GM23338 (cell line): ENCODE data around the gene KLHDC7B. TPM values are rescaled to one million over a fixed set of nuclear protein-coding genes. Genes with fewer than 3 reads are reported as not detected.

Experiments
- ATAC-seq: fragments of 200-7000 bp; cut with Tn5 transposase; 3 replicates; pipeline ENCODE4 v1.9.1; 2020
- DNase-seq: peaks from one replicate; pipeline ENCODE4 v3.0.0-alpha.2; 2015; ENCODE audit warnings: low spot score
- H2AFZ ChIP-seq: fragments of 200-600 bp; sonication (generic); 2 replicates; pipeline ENCODE4 v1.8.0; 2016; ENCODE audit warnings: antibody characterized with exemption, mild to moderate bottlenecking, moderate library complexity
- H3F3A ChIP-seq: fragments of 200-600 bp; sonication (generic); replicated peaks from 2 replicates; pipeline ENCODE4 v1.8.0; 2017; ENCODE audit warnings: antibody characterized with exemption, mixed run types, low read depth
- H3K27ac ChIP-seq: fragments of 200-600 bp; sonication (generic); 2 replicates; pipeline ENCODE4 v1.6.1; 2016; ENCODE audit warnings: low read depth
- H3K27me3 ChIP-seq: fragments of 200-600 bp; sonication (generic); 2 replicates; pipeline ENCODE4 v1.8.0; 2016; ENCODE audit warnings: mild to moderate bottlenecking, mixed run types, moderate library complexity; ENCODE audit not compliant: insufficient read depth
- H3K36me3 ChIP-seq: fragments of 200-600 bp; sonication (generic); 2 replicates; pipeline ENCODE4 v1.8.0; 2016; ENCODE audit warnings: mild to moderate bottlenecking; ENCODE audit not compliant: insufficient read depth
- H3K4me1 ChIP-seq: fragments of 200-600 bp; sonication (generic); 2 replicates; pipeline ENCODE4 v1.8.0; 2016; ENCODE audit warnings: mild to moderate bottlenecking, moderate library complexity; ENCODE audit not compliant: insufficient read depth
- H3K4me2 ChIP-seq: fragments of 200-600 bp; sonication (generic); 2 replicates; pipeline ENCODE4 v1.7.1; 2017; ENCODE audit warnings: mixed run types
- H3K4me3 ChIP-seq: fragments of 200-600 bp; sonication (generic); 2 replicates; pipeline ENCODE4 v1.6.1; 2016; ENCODE audit warnings: mixed run types
- H3K79me2 ChIP-seq: fragments of 200-600 bp; sonication (generic); replicated peaks from 2 replicates; pipeline ENCODE4 v1.8.0; 2017; ENCODE audit warnings: mild to moderate bottlenecking; ENCODE audit not compliant: insufficient read depth
- H3K9me2 ChIP-seq: fragments of 200-600 bp; sonication (generic); 2 replicates; pipeline ENCODE4 v1.8.0; 2017; ENCODE audit not compliant: insufficient read depth
- H4K20me1 ChIP-seq: fragments of 200-600 bp; sonication (generic); replicated peaks from 2 replicates; pipeline ENCODE4 v1.8.0; 2017; ENCODE audit warnings: mild to moderate bottlenecking; ENCODE audit not compliant: insufficient read depth
- H3K27ac Mint-ChIP-seq: 2 replicates; pipeline ENCODE4 v1.8.0; 2020; ENCODE audit warnings: inconsistent platforms, mild to moderate bottlenecking, moderate library complexity, mixed read lengths
- H3K27me3 Mint-ChIP-seq: 3 replicates; pipeline ENCODE4 v1.8.0; 2022; ENCODE audit warnings: low read depth, mild to moderate bottlenecking, moderate library complexity, mixed read lengths, inconsistent platforms; ENCODE audit not compliant: insufficient read depth, poor library complexity
- H3K36me3 Mint-ChIP-seq: 3 replicates; pipeline ENCODE4 v1.8.0; 2021; ENCODE audit warnings: low read depth, mild to moderate bottlenecking, inconsistent platforms, moderate library complexity, mixed read lengths
- H3K4me1 Mint-ChIP-seq: 3 replicates; pipeline ENCODE4 v1.8.0; 2020; ENCODE audit warnings: mild to moderate bottlenecking, inconsistent platforms, mixed read lengths
- H3K4me3 Mint-ChIP-seq: 3 replicates; pipeline ENCODE4 v1.8.0; 2021; ENCODE audit warnings: moderate library complexity, mild to moderate bottlenecking, inconsistent platforms, mixed read lengths
- H3K9me3 Mint-ChIP-seq: 3 replicates; pipeline ENCODE4 v1.8.0; 2020; ENCODE audit warnings: moderate library complexity, mild to moderate bottlenecking, inconsistent platforms, mixed read lengths
- EZH2 ChIP-seq: fragments of 200-600 bp; sonication (generic); IDR thresholded peaks from one replicate; pipeline ENCODE4 v1.8.0; 2017; ENCODE audit warnings: antibody characterized with exemption, mild to moderate bottlenecking, low read depth; ENCODE audit not compliant: unreplicated experiment
- EZH2phosphoT487 ChIP-seq: fragments of 200-600 bp; sonication (generic); IDR thresholded peaks from one replicate; pipeline ENCODE4 v1.8.1; 2018; ENCODE audit warnings: antibody characterized with exemption; ENCODE audit not compliant: unreplicated experiment
- NANOG ChIP-seq: IDR thresholded peaks from 2 replicates; pipeline ENCODE4 v1.6.1; 2016; ENCODE audit warnings: antibody characterized with exemption, borderline replicate concordance
- polyA plus RNA-seq: library from polyadenylated mRNA; unstranded; fragments of >200 nt; fragmentation: Nextera tagmentation; extraction: Ambion mirVana; gene quantifications from 2 replicates; pipeline ENCODE4 v1.2.1, GENCODE V29; 2016
- total RNA-seq: library from RNA; depleted of rRNA; stranded (reverse); fragments of >200 nt; shearing (Covaris generic); gene quantifications from 2 replicates; pipeline ENCODE4 v1.2.3, GENCODE V29; 2014
- TF ChIP-seq, protein P1 (sequence below): IDR thresholded peaks from one replicate; pipeline ENCODE4 v1.6.1; 2018; ENCODE audit warnings: antibody characterized with exemption; ENCODE audit not compliant: unreplicated experiment
- TF ChIP-seq, protein P2 (sequence below), 2 experiments: fragments of 200-600 bp in 1 of 2; sonication (generic) in 1 of 2; conservative IDR thresholded peaks; 2 replicates each; pipeline versions ENCODE4 v1.5.1 to v1.6.1; 2016 to 2017; ENCODE audit warnings: antibody characterized with exemption in 2 of 2, low read depth in 2 of 2, mild to moderate bottlenecking in 2 of 2, moderate library complexity in 1 of 2
- TF ChIP-seq, protein P3 (sequence below): IDR thresholded peaks from 2 replicates; pipeline ENCODE4 v1.6.1; 2016; ENCODE audit warnings: antibody characterized with exemption

KLHDC7B gene
- total and polyA plus RNA-seq, 2 experiments from 2014 or later = not detected

DNA sequence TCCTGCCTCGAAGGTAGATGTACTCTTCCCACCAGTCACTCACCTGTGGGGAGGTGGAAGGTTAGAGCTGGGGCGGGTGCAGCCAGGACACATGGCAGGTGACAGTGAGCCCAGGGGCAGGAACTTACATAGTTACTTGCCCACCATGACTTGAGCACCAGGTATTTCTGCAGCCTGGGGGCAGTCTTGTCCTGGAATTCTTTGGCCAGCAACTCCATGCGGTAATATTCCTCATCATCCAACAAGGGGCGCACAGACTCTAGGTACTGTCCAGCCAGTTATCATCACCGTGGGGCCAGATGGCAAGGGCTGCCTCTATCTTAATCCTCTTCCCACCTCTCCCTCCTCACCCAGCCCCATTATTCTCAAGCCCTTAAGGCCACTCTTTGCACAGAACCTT is 30.4 kb downstream of the KLHDC7B start:
- peak; percentile 78 for DNase-seq
- Mint-ChIP-seq H3K36me3 (peaks cover 23% of the 10 kb centered on the region), H3K4me1 (no peaks in the 10 kb centered on the region), H3K4me3 (no peak overlapping the region), H3K27me3 (peaks cover 7% of the 10 kb centered on the region), H3K9me3 (no peaks in the 10 kb centered on the region), H3K27ac (no peak overlapping the region)
- Histone ChIP-seq H3K4me2 (no peak overlapping the region), H3K4me1 (no peaks in the 10 kb centered on the region), H4K20me1 (peaks cover 2% of the 10 kb centered on the region; the same call in 1 of the 2 replicates), H3K79me2 (no peaks in the 10 kb centered on the region), H3K36me3 (no peaks in the 10 kb centered on the region), H3K27ac (no peak overlapping the region), H2AFZ (no peak overlapping the region), H3K4me3 (no peak overlapping the region), H3K27me3 (no peaks in the 10 kb centered on the region), H3F3A (no peaks in the 10 kb centered on the region; the same call in 1 of the 2 replicates), H3K9me2 (no peaks in the 10 kb centered on the region)
- TF ChIP-seq EZH2phosphoT487 (no peak), NANOG (no peak), EZH2 (no peak)
- TF ChIP-seq, protein P1, sequence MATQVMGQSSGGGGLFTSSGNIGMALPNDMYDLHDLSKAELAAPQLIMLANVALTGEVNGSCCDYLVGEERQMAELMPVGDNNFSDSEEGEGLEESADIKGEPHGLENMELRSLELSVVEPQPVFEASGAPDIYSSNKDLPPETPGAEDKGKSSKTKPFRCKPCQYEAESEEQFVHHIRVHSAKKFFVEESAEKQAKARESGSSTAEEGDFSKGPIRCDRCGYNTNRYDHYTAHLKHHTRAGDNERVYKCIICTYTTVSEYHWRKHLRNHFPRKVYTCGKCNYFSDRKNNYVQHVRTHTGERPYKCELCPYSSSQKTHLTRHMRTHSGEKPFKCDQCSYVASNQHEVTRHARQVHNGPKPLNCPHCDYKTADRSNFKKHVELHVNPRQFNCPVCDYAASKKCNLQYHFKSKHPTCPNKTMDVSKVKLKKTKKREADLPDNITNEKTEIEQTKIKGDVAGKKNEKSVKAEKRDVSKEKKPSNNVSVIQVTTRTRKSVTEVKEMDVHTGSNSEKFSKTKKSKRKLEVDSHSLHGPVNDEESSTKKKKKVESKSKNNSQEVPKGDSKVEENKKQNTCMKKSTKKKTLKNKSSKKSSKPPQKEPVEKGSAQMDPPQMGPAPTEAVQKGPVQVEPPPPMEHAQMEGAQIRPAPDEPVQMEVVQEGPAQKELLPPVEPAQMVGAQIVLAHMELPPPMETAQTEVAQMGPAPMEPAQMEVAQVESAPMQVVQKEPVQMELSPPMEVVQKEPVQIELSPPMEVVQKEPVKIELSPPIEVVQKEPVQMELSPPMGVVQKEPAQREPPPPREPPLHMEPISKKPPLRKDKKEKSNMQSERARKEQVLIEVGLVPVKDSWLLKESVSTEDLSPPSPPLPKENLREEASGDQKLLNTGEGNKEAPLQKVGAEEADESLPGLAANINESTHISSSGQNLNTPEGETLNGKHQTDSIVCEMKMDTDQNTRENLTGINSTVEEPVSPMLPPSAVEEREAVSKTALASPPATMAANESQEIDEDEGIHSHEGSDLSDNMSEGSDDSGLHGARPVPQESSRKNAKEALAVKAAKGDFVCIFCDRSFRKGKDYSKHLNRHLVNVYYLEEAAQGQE = no peak
- TF ChIP-seq, protein P2, sequence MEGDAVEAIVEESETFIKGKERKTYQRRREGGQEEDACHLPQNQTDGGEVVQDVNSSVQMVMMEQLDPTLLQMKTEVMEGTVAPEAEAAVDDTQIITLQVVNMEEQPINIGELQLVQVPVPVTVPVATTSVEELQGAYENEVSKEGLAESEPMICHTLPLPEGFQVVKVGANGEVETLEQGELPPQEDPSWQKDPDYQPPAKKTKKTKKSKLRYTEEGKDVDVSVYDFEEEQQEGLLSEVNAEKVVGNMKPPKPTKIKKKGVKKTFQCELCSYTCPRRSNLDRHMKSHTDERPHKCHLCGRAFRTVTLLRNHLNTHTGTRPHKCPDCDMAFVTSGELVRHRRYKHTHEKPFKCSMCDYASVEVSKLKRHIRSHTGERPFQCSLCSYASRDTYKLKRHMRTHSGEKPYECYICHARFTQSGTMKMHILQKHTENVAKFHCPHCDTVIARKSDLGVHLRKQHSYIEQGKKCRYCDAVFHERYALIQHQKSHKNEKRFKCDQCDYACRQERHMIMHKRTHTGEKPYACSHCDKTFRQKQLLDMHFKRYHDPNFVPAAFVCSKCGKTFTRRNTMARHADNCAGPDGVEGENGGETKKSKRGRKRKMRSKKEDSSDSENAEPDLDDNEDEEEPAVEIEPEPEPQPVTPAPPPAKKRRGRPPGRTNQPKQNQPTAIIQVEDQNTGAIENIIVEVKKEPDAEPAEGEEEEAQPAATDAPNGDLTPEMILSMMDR (conservative IDR thresholded peaks at IDR 0.05; ENCODE audit: low read depth in 2 of 2) = peak; percentile 54 to 84
- ATAC-seq = peak; percentile 46

DNA sequence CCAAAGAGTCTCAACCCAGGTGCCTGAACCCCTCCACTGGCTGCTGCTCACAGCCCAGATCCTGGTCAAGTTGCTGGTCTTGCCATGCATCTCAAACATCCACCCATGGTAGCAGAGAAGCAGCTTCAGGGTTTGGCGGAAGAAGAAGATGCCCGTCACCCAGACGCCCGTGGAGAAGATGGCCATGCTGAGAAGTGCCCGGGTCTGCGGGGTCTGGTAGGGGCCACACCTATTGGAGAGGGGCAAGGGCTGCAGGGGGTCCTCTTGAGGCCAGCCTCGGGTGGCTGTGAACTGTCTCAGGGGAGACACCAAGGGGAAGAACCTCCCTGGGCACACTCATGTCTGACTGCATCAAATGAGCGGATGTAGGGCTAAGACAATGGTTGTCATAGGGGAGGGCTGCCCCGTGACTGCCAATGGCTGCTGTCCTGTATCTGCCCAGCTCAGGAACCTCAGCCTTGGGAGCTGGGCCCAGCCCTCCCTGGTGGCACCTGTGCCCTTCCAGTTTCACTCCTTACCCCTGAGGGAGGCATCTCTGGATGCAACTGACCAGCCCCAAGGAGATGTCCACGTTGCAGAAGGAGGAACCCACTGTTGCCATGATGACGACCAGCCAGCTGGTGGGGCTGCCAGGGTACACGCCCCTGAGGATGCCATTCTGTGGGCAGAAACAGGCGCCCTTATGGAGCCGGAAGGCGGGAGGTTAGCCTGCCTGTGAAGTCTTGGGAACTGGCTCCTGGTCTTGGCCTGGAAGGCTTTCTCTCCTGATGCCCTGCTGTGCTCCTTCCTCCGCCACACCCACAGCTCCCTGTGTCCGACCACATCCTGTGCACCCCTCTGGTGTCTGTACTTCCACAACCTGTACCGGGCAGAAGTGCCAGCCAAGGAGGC is 31.4 kb downstream of the KLHDC7B start:
- peaks cover 18% of the 10 kb centered on the region; the same call in 2 of the 3 replicates for H3K36me3 Mint-ChIP-seq
- Histone ChIP-seq H3K4me1 (no peaks in the 10 kb centered on the region; the same call in 1 of the 2 replicates), H3K27me3 (no peaks in the 10 kb centered on the region), H3K79me2 (no peaks in the 10 kb centered on the region), H3K4me2 (peak overlapping the region; percentile 74), H3K4me3 (peak overlapping the region; percentile 51), H3K9me2 (no peaks in the 10 kb centered on the region), H3F3A (peaks cover 6% of the 10 kb centered on the region), H3K27ac (no peak overlapping the region), H4K20me1 (peaks cover 3% of the 10 kb centered on the region; the same call in 1 of the 2 replicates), H3K36me3 (no peaks in the 10 kb centered on the region), H2AFZ (peak overlapping the region; percentile 72; the same call in 1 of the 2 replicates)
- TF ChIP-seq EZH2 (no peak), EZH2phosphoT487 (no peak)
- TF ChIP-seq, protein P3, sequence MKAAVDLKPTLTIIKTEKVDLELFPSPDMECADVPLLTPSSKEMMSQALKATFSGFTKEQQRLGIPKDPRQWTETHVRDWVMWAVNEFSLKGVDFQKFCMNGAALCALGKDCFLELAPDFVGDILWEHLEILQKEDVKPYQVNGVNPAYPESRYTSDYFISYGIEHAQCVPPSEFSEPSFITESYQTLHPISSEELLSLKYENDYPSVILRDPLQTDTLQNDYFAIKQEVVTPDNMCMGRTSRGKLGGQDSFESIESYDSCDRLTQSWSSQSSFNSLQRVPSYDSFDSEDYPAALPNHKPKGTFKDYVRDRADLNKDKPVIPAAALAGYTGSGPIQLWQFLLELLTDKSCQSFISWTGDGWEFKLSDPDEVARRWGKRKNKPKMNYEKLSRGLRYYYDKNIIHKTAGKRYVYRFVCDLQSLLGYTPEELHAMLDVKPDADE = no peak
- TF ChIP-seq, protein P1 = no peak
- no peak overlapping the region for H3K27ac Mint-ChIP-seq
- DNase-seq (no peak), ATAC-seq (no peak)
- H3K9me3 Mint-ChIP-seq = no peaks in the 10 kb centered on the region
- no peaks in the 10 kb centered on the region for H3K4me1 Mint-ChIP-seq
- no peak overlapping the region for H3K4me3 Mint-ChIP-seq
- peaks cover 9% of the 10 kb centered on the region for H3K27me3 Mint-ChIP-seq
